ENCODE data around the gene MOV10L1.

The MOV10L1 gene

DNA sequence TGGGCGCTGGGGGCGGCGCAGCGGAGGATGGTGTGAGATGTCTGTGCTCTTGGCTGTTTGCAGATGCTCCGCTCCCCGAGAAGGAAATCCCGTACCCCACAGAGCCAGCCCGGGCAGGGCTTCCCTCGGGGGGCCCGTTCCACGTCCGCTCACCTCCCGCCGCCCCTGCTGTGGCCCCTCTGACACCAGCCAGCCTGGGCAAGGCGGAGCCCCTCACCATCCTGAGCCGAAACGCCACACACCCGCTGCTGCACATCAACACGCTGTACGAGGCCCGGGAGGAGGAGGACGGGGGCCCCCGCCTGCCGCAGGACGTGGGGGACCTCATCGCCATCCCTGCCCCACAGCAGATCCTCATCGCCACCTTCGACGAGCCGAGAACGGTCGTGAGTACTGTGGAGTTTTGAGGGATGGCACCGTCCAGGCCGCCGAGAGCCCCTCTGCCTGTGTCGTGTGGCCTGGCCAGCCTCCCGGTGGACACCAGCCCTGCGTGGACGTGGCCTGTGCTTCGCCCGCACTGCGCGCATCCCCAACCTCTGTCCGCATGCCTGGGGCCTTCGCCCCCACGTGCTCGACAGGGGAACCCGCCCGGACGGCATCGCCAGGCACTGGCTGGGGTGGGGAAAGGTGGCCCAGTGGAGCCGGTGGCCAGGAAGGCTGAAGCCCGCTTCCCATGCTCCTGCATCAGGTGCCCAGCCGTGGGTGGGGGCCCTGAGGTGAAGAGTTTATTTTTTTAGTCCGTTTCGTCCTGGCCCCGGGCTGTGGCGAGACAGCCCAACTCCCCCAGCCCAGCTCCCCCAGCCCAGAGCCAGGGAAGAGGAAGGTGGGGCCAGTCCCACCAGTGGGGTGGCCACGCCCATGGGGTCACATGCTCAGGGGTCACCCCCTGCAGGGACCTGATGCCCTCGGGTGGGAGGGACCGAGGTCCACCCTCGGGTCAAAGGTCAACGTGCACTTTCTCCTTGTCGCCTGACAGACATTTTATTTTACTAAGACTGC, 89.4 kb downstream of the MOV10L1 start:
- no peak for DNase-seq

DNA sequence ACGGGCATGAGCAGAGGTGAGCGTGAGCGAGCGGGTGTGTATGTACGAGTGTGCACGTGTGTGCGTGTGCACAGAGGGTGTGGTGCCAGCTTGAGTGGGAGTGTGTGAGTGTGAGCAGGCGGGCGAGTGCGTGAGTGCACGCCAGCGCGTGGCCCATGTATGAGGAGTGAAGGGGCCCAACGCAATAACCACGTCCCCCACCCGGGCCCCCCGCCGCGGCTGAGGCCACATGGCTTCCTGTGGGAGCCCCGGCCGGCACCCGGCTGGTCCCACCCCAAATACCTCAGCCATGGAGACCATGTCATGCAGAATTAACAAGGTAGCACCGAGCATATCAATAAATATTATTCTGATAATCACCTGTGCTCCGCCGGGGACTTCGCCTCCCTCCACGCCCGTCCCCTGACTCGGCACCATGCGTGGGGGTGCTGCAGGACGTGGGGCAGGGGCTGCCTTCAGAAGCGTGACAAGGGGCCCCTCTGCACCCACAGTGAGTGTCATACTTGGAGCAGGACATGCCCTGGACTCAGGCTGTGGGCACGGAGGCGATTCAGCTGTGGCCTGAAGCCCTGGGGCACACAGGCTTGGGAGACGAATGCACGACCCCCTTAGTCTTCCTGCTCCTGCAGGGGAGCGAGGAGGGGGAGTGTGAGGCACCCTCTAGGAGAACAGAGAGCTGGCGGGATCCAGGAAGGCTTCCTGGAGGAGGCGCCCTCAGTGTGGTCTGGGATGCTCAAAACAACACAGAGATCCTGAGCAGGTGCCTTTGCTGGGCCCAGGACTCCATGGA, 90.3 kb downstream of the MOV10L1 start:
- DNase-seq: no peak

DNA sequence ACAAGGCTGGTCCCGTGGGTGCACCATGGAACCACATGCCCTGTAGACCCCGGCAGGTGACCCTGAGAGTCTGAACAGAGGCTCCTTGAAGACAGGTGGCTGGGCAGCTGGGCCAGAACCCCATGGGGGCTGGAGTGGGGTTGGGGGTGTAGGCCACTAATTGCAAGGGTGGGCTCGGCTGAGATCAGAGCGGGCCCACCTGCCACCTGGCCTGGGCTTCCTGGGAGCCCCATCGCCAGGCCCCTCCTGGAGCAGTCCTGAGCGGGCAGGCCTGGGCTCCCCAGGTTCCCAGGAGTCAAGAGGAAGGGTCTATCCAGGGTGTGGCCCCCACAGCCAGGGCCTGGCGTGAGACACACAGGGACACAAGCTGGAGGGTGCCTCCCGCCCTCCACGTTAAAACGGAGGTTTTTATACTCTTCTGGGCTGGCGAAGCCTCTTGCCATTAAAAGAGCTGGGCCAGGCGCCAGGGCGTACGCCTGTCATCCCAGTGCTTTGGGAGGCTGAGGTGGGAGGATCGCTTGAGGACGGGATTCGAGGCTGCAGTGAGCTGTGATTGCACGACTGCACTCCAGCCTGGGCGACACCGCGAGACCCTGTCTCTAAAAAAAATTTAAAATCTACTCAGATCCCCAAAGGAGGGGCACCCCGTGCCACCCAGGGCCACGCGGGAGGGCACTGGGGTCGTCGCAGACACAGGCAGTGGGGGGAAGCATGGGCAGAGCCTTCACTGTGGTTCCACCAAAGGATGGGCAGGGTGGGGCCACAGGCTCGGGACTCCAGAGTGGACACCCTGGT, 91.1 kb downstream of the MOV10L1 start:
- DNase-seq: no peak

DNA sequence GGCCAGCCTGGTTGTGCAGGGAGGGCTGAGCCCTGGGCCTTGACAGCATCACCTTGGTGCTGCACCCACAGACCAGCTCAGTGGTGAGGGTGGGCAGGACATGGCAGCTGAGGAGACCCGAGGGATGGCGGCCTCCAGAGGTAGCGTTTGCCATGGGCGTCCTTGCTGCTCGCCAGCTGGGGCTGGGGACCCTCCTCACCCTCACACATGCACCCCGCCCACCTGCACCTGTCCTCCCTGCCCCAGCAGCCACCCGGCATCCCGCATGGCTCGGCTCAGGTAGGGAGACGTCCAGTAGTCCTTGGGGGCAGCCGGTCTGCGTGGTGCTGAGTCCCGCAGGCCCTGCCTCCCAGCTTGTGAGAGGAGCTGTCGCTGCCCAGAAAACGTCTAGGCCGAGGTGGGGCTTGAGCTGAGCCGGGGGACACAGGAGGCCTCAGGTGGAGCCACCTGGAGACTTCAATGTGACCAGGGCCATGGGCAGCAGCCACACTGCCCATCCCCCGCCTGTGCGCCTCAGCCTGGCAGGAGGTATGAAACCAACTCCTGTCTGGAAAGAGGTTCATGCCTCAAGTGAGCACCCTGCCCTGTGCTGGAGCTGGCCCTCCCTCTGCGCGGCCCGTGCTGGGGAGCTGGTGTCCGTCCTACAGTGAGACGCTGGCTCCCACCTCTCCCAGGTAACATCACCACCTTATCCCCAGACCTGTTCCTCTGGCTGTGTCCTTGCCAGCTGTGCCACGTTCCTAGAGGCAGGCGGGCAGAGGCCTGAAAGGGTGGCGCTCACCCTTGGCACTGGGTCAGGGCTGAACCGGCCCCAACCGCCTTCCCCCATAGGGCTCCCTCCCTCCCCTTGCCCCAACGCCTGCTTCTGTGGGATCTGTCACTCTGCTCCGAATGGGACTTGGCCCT, 92.6 kb downstream of the MOV10L1 start:
- no peak for DNase-seq

DNA sequence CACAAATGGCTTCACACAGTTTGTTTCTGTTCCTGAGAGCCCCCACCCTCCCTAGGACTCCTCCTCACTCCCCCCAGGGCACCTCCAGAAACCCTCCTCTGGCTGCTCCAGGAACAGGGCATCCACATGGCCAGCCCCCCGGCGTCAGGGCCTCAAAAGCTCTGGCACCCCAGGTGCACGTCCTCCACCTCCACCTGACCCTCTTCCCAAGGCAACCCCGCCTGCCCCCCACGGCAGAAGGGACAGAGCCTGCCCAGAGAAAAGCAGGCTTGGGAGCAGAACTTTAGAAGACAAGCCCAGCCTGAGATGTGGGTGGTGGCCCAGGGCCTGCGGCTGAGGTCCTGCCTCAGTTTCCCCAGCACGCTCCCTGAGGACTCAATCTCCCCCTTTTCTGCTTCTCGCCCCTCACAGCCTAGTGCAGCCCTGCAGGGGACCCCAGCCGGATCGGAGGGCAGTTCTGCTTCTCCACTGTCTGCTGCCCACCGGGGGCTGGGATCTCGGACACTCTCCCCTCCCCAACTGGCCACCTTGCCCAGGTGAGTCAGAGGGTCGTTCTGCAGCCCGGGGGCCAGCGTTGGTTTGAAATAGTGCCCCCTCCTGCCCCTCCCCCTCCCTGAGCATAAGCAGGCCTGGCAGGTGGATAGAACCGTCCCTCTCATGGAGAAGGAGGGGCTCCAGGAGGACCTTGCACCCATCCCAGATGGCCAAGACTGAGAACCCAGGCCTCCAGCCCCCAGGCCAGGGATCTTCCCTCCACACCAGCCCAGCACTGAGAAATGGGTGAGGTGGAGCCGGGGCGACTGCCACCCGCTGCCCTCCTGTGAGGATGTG, 93.5 kb downstream of the MOV10L1 start:
- DNase-seq: no peak

DNA sequence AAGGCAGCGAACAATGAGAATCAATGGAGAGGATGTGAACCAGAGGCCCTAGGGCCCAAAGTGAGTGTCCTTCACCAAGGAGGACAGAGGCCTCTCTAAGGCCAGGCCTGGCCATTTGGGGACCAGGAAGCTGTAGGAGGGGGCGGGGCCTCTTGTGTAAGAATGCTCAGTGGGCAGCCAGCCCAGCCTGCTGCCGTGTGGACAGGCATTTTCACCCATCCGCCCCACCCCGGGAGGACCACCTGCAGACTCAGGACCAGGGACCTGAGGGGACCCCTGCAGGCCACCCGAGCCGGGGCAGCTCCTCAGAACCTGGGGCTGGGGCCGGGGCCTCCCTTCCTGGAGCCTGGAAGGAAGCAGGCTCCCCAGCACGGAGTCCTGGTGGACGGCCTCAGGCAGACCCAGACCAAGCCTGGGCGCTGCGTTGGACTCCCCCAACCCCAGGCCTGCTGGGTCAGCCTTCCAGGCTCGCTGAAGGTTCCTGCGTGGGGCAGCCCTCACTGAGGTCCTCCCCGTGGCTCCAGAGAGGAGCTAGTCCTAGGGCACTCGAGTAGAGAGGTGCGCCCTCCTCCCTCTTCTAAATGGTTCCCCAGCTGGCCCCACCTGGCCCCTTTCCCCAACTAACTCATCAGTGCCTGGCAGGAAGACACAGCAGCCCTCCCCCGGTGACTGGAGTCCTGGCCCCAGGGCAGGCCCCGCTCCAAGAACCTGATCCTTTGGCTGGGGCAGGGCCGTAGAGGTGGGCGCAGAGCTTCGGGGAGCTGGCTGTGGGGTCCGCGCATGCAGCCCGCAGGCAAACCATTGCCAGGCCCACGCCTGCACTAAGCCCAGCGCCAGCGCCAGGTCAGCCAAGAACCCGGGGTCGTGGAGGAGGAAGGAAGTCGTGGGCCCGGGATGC, 94.4 kb downstream of the MOV10L1 start:
- DNase-seq: no peak

DNA sequence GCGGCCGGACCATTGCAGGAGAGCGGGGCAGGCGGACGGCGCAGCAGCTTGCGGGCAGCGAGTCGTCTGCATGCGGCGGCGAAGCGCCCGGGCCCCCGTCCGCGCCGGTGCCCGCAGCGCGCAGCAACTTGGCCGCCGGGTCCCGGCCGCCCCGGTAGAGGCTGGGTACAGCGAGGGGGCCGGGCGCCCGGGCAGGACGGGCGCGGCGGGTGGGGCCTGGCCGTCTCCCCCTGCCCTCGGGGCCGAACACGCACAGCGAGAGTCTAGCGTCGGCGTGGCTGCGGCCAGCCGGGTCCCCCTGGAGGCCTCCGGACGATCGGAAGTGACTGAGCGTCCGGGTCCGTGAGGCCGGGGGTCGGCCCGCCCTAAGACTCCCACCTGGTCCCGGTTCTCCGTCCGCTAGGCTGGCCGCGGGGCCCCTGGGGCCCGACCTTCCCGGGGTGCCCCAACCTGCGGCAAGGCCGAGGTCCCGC, 95.1 kb downstream of the MOV10L1 start:
- no peak for DNase-seq

DNA sequence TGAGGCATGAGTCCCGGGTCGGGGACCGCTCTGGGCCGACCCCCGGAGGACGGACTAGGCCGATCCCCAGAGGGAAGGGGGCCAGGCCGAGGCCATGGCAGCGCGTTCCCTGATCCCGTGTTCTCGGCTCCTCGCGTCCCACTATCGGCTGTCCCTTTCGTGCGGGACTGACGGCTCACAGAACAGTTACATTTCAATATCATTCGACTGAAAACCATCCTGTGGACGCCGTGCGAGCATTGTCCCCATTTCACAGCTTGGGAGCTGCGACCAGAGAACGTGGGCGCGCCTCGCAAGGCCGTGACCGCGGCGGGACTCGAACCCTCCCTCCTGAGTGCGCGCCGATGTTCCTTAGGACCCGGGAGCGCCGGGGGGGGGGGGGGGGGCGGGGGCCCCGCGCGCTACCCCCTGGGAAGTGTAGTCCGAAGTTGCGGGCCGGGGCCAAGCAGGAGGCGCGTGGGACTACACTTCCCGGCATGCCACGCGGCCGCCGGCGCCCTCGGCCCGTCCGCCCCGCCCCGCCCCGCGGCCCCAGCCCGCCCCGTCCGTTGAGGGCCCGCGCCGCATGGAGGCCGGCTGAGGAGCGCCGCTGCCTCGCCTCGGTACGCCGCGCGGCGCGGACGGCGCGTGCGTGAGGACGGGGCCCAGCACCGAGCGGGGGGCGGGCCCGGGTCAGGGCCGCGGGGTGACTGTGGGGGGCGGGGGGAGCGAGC, 95.7 kb downstream of the MOV10L1 start, which contains the start of gene TRABD:
TSS of gene TRABD (plus strand) at position 539 of the 713 bp plus-strand sequence. CDS start 7,148 bp downstream, outside the sequence.
- DNase-seq: no peak

DNA sequence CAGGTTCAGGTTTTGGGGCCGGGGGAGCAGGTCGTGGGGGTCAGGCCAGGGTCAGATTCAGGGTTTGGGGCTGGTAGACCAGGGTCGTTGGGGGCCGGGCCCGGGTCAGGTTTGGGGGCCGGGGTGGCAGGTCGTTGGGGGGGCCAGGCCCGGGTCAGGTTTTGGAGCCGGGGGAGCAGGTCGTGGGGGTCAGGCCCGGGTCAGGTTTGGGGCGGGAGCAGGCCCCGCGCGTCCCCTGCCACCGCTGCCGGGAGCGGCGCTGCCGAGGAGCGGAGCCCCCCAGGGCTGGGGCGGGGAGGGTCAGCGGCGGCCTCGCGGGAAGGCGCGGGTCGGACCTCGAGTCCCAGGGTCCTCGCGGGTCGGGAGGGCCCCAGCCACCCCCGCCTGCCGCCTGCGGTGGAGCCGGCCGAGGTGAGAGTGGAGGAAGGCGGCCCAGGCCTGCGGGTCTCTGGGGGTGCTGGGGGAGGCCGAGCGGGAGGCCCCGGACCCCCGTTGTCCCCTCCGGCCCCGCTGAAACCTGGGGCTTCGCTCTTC, 96.4 kb downstream of the MOV10L1 start:
- no peak for DNase-seq

DNA sequence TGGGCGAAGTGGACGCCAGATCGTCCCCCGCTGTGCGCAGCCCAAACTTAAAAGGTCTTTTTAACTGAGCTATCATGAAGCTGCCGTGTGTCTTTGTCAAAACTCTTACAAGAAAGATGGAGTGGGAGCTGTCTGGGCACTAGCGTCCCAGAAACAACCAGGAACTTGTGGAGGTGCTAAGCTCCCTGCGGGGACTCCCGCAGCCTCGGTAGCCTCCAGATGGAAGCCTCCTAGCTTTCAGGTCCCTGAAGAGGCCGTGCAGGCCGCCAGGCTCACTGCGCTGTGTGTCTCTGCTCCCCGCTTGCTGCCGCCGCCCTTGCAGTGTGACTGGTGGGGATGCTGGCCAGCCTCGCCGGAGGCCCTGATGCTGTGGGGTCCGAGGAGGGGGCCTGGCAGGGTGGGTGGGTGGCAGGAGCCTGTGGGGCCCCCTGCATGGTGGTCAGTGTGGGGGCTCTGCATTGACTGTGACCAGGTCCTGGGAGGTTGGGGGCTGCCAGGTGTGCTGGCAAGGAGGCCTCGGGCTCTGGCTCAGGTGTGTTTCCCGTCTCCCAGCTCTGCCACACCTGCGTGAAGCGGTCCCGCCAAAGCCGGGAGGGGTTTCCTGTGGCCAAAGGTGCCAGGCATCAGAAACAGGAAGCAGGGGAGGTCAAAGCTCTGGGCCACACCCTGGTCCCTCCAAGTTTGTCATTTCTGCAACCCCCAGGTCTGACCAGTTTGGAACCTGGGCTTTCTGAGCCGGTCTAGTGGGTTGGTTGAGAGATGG, 97.1 kb downstream of the MOV10L1 start:
- DNase-seq: no peak

DNA sequence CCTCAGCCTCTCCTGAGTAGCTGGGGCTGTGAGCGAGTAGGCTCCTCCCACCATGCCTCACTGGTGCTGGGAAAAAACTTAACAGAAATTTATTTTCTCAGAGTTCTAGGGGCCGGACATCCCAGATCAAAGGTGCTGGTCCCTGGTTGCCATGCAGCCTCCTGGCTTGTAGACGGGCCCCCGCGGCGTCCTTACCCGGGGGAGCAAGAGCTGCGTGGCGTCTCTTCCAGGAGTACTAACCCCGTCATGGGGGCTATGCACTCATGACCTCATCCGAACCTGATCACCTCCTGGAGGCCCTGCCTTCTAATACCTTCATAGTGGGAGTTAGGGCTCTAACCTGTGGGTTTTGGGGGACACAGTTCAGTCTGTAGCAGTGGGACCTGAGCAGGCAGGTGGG, 98.5 kb downstream of the MOV10L1 start:
- DNase-seq: no peak

DNA sequence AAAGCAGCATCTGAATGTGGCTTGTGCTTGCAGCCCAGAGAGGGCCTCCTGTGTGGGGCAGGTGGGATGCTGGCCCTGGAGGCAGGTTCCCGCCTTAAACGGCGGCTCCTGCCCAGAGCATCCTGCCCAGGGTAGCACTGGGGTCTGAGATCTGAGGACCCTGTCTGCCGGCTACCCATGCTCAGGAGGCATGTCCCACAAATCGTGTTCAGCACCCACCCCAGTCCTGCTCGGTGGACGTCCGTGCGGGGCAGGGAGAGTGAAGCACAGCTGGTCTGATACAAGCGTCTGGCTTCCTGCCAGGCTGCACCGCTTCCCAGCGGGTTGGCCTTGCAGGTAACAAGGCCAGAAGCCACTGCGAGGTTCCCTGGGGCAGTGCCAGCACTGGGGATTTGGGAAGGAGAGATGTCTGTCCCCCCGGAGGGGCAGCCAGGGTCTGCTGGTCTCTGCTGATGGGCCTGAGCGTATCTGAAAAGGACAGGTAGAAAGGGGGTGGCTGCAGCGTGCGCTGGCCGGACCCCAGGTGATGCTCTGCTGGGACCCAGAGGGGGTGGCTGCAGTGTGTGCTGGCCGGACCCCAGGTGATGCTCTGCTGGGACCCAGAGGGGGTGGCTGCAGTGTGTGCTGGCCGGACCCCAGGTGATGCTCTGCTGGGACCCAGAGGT, 99.5 kb downstream of the MOV10L1 start:
- no peak for DNase-seq

DNA sequence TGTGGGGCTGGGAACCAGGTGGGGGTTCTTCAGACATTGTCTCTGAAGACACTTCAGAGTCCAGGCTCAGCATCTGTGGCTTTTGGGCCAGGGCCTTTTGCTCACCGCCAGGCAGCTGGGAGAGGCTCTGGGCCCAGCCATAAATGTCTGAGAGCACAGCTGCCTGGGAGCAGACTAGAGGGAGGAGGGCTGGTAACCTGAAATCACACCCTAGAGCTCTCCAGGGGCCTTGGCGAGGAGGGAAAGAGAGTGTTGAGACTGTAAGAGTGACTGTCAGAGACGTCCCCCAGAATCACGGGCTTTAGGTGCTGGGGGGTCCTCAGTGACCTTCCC, 100.0 kb downstream of the MOV10L1 start:
- DNase-seq: no peak

DNA sequence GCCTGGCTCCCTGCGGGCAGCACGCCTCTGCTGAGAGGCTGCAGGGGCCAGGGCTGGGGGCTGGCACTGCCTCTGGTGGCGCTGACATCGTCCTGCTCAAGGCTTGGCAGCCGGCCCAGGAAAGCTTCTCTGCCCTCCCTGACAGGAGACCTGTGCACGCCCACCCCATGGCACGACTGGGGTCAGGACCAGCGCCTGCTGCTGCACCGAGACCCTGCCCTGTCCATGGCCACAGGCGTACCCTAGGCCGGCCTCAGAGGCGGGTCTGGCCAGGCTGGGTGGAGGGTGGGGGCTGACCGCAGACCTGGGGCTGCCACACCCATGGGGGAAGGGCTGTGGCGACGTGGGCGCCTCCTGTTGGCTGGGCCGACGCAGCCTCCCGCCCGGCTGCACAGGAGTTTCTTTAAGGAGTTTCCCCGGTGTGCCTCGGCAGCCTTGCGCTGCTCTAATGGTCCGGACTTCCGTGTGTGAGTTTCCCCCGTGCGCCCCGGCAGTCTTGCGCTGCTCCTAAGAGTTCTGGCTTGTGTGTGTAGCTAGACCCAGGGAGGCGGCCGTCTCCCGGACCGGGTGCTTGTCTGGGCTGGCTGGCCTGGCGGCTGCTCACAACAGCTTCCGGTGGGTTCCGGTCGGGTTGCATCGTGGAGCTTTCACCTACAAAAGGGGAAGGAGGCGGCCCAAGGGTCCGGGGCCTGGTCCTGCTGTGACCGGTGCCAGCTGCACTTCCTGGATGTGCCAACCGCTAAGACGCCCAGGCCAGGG, 100.6 kb downstream of the MOV10L1 start:
- no peak for DNase-seq

DNA sequence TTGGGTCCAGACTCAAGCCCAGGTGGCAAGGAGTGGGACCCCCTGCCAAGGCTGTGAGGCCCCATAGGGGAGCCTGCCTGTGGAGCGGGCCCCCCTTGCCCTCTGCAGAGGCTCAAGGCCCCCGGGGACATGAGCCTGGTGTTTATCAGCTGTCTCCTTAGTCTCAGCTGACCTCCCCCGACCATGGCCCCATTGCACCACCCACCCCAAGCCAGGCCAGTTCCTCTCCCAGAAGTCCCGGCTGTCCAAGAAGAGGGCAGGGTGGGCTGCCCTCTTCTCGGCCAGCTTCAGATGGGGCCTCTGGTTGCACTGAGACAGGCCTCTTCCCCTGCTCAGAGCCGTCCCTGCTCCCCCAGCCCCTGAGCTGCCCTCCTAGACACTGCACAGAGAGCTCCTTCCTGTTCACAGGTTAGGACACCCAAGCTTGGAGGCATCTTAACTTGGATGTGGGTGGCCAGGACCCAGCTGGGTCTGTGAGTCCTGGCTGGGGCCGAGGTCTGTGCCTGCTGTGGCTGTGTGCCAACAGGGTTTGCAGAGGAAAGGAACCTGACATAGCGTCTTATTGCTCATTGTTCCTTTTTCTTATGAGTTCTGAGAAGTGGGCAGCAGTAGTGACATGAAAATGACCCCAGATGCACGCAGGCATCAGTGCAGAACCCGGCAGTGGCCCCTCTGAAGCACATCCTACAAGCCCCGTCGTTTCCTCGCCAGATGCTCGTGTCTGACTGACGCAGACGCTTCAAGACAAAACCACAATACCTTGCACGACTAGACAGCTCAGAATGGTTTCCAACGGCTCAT, 101.3 kb downstream of the MOV10L1 start:
- DNase-seq: peak; percentile 75
